A673 (cell line): ENCODE results near the gene GALNT9.

Source experiments
- CTCF ChIP-seq: fragments of 300-800, 200-600 bp; sonication (generic); conservative IDR thresholded peaks from 2 replicates; pipeline ENCODE4 v1.5.1; 2017; ENCODE audit warnings: low read depth, mild to moderate bottlenecking, antibody characterized with exemption, low read length, moderate library complexity, mixed read lengths
- EZH2 ChIP-seq: fragments of 200-600 bp; sonication (generic); IDR thresholded peaks from 2 replicates; pipeline ENCODE4 v1.6.1; 2017; ENCODE audit warnings: borderline replicate concordance, low read depth, mild to moderate bottlenecking, mixed read lengths, antibody characterized with exemption, low read length; ENCODE audit not compliant: poor library complexity, severe bottlenecking

DNA sequence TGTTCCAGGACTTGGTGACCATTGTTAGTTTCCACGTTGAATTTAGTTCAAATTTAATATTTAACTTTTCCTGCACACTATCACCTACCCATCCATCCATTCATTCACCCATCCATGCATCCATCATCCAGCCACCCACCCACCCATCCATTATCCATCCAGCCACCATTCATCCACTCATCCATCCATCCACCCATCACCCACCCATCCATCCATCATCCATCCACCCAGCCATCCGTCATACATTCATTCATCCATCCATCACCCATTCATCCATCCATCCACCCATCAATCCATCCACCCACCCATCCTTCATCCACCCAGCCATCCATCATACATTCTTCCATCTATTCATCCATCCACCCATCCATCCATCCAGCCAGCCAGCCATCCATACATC lies 163.3 kb downstream of the GALNT9 start:
- TF ChIP-seq CTCF (no peak), EZH2 (no peak)
